ENCODE measurements around the gene OR10V1. TPM values are rescaled to one million over a fixed set of nuclear protein-coding genes. Genes with fewer than 3 reads are reported as not detected.

Gene OR10V1
- total and polyA plus RNA-seq, 10 donors, result not detected

- H3K27me3 ChIP-seq (replicated peaks in 1 of 7), result peaks cover 0 to 13% (median 0%) of the 10 kb centered on the region in 7 donors
- 82 to 99% (median 92%) methylated on average over 2 of the region's 2 CpGs for WGBS, 5 donors
- TF ChIP-seq, protein P1, sequence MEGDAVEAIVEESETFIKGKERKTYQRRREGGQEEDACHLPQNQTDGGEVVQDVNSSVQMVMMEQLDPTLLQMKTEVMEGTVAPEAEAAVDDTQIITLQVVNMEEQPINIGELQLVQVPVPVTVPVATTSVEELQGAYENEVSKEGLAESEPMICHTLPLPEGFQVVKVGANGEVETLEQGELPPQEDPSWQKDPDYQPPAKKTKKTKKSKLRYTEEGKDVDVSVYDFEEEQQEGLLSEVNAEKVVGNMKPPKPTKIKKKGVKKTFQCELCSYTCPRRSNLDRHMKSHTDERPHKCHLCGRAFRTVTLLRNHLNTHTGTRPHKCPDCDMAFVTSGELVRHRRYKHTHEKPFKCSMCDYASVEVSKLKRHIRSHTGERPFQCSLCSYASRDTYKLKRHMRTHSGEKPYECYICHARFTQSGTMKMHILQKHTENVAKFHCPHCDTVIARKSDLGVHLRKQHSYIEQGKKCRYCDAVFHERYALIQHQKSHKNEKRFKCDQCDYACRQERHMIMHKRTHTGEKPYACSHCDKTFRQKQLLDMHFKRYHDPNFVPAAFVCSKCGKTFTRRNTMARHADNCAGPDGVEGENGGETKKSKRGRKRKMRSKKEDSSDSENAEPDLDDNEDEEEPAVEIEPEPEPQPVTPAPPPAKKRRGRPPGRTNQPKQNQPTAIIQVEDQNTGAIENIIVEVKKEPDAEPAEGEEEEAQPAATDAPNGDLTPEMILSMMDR (IDR thresholded peaks at IDR 0.05 in 8 of 11, conservative IDR thresholded peaks at IDR 0.05 in 3 of 11), result no peak
- no peak for TF ChIP-seq POLR2AphosphoS5 (IDR thresholded peaks at IDR 0.05)
- TF ChIP-seq POLR2A (IDR thresholded peaks at IDR 0.05), result no peak
- H3K4me3 ChIP-seq, result no peak overlapping the region
- no peaks in the 10 kb centered on the region for H3K36me3 ChIP-seq
- H3K4me1 ChIP-seq, result no peaks in the 10 kb centered on the region
- intact Hi-C loops (cut with DNase I; ENCODE audit: low total_unique reads), result no loop called here
- H3K9me3 ChIP-seq, result no peaks in the 10 kb centered on the region
- DNase-seq, result no peak
- H3K27ac ChIP-seq, result no peak overlapping the region
Observed at GRCh38 chr11:59746111-59746510, 32.5 kb upstream of the OR10V1 start.

GRCh38 chr11:59730896-59731565 lies 17.4 kb upstream of the OR10V1 start:
- 43 to 81% (median 64%) methylated on average over 2 of the region's 2 CpGs for WGBS, 5 donors
- DNase-seq, result no peak
- no peaks in the 10 kb centered on the region for H3K27me3 ChIP-seq (replicated peaks in 1 of 7)
- no peaks in the 10 kb centered on the region for H3K36me3 ChIP-seq
- H3K27ac ChIP-seq, result peak overlapping the region in 2 of 8 donors; percentile 86
- H3K9me3 ChIP-seq, result no peaks in the 10 kb centered on the region
- intact Hi-C loops (cut with DNase I; ENCODE audit: low total_unique reads), result no loop called here
- H3K4me1 ChIP-seq, result peaks cover 0 to 4% (median 0%) of the 10 kb centered on the region in 6 donors
- H3K4me3 ChIP-seq, result no peak overlapping the region
- TF ChIP-seq, protein P1 (IDR thresholded peaks at IDR 0.05 in 8 of 11, conservative IDR thresholded peaks at IDR 0.05 in 3 of 11), result no peak
- TF ChIP-seq POLR2AphosphoS5 (IDR thresholded peaks at IDR 0.05) (no peak), POLR2A (IDR thresholded peaks at IDR 0.05) (no peak)

DNA sequence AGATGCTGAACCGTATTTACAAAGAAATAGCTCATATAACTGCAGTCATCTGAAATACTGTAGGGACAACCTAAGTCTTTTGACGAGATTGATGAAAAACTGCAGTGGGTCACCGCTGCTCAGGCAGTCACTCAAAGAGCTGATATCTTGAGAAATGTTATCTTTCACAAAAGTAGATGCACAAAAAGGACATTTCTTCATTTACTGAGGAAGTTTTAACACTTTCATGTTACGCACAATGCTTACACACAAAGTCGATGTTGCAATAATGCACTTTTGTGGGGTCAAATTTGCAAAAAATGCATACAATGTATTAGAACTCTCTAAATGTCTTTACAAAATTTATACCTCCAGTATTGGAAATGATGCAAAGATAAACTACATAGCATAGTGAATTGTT lies 16.2 kb upstream of the OR10V1 start:
- intact Hi-C loops (cut with DNase I; ENCODE audit: low total_unique reads), result no loop called here
- TF ChIP-seq POLR2A (IDR thresholded peaks at IDR 0.05), result no peak
- TF ChIP-seq, protein P1 (IDR thresholded peaks at IDR 0.05 in 8 of 11, conservative IDR thresholded peaks at IDR 0.05 in 3 of 11), result no peak
- TF ChIP-seq POLR2AphosphoS5 (IDR thresholded peaks at IDR 0.05), result no peak
- H3K4me1 ChIP-seq, result peaks cover 0 to 4% (median 0%) of the 10 kb centered on the region in 6 donors
- H3K9me3 ChIP-seq, result no peaks in the 10 kb centered on the region
- DNase-seq, result no peak
- WGBS, 5 donors, result 50 to 85% (median 66%) methylated on average over 5 of the region's 5 CpGs
- H3K36me3 ChIP-seq, result no peaks in the 10 kb centered on the region
- peak overlapping the region in 7 of 8 donors; percentile 1 to 86 (median 65) for H3K27ac ChIP-seq
- H3K4me3 ChIP-seq, result no peak overlapping the region
- no peaks in the 10 kb centered on the region for H3K27me3 ChIP-seq (replicated peaks in 1 of 7)

GRCh38 chr11:59728913-59729312 lies 15.3 kb upstream of the OR10V1 start:
- Histone ChIP-seq H3K4me1 (peaks cover 0 to 4% (median 0%) of the 10 kb centered on the region in 6 donors), H3K27ac (peak overlapping the region in 7 of 8 donors; percentile 1 to 86 (median 74)), H3K9me3 (no peaks in the 10 kb centered on the region), H3K4me3 (peak overlapping the region in 1 of 8 donors; percentile 15), H3K36me3 (no peaks in the 10 kb centered on the region), H3K27me3 (replicated peaks in 1 of 7) (no peaks in the 10 kb centered on the region)
- TF ChIP-seq POLR2A (IDR thresholded peaks at IDR 0.05), result no peak
- peak in 1 of 3 donors; percentile 40 for TF ChIP-seq POLR2AphosphoS5 (IDR thresholded peaks at IDR 0.05)
- TF ChIP-seq, protein P1 (IDR thresholded peaks at IDR 0.05 in 8 of 11, conservative IDR thresholded peaks at IDR 0.05 in 3 of 11), result no peak
- peak; percentile 82 for DNase-seq
- intact Hi-C loops (cut with DNase I; ENCODE audit: low total_unique reads), result no loop called here
- 4 to 28% (median 18%) methylated on average over 1 of the region's 1 CpG for WGBS, 5 donors

Data from spleen (tissue), 11 donors.